Epidermal melanocyte (primary cell): ENCODE data around the gene TRAPPC3.

ENCODE experiments used
- DNase-seq: peaks from one replicate; pipeline ENCODE4 v3.0.0; 2011; ENCODE audit warnings: low spot score; ENCODE audit not compliant: insufficient read length

The TRAPPC3 gene

DNA sequence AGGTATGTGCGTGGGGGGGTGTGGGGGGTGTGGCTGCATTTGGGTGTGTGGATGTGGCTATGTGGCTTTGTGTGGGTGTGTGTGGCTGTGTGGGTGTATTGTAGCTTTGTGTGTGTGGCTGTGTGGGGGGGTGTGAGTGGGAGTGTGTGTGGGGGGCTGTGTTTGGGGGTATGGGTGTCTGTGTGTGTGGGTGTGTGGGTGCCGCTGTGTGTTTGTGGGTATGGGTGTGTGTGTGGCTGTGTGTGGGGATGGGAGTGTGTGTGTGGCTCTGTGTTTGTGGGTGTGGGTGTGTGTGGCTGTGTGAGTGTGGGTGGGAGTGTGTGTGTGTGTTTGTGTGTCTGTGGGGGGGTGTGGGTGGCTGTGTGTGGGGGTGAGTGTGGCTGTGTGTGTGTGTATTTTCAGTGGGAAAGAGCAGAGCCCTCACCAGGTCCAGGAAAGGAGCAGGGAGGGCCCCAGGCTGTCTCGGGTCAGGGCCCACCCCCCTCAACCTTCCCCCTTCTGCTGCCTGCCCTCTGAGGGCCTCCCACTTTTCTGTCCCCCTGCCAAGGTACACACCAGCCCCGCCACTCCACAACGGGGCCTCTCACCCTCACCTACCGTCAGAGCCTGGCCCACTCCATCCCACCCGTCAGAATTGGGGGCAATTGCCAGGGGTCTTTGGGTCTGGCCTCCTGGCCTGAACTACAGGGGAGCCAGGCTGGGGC, 22.3 kb downstream of the TRAPPC3 start:
- DNase-seq = peak; percentile 3

DNA sequence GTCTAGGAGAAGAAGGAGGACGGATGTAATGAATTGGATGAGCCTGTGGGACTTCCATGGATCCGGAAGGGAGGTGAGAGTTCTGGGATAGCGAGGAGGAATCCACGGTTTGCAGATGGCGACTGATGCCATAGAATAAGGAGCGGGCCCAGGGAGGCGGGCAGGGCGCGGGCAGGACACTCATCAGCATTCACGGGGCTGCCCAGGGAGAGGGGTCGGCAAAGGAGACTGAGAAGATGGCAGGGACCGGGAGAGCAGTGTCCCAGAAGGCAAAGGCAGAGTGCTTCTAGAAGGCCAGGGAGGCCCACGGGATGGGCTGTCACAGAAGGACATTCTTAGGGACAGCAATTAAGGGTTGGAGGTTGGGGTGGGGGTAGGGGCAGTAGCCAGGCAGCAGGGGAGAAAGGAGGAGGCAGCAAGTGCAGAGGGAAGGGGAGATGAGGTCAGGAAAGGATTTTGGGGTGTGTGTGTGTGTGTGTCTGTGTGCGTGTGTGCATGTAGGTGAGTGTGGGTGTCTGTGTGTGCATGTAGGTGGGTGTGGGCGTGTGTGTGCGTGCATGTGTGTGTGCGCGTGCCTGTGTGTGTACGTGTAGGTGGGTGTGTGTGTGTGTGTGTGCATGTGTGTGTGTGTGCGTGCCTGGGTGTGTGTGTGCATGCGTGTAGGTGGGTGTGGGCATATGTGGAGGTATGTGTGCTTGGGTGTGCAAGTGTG, 23.1 kb downstream of the TRAPPC3 start:
- DNase-seq = peak; percentile 2

DNA sequence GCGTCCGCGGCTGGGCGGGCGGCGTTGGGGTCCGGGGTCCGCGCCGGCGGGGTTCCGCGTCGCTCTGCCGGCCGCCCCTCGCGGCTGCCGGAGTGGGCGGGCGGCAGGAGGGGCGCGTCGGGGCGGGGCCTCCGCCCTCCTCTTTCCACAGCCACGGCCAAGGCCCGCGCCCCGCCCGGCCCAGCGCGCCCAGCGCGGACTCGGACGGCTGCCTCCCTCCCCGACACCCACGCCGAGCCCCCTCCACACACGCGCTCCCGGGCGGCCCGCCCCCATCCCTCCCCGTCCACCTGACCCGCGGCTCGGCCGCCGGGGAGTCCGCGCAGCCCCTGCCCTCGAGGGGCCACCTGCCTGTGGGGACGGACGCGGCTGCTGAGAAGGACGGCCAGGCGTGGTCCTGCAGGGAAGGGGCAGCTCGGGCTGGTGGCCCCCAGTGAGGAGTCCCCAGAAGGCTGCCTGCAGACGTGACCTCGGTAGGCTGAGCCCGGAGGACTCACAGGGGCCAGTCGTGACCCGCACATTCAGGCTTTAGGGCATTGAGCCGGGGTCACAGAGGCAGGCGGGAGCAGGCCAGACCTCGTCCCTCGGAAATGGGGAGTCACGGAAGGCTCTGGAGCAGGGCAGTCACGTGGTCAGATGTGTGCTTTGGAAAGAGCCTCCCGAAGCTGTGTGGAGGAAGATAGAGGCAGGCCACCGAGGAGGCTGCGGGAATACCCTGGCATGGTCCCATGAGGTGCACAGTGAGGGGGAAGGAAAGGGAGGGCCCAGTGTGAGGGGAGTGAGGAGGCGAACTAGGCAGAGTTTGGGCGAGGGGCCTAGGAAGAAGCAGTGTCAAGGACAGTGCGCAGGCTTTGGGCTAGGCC, 23.9 kb downstream of the TRAPPC3 start, which contains the start of gene COL8A2:
TSS of gene COL8A2 (minus strand) at position 94 of the 863 bp plus-strand sequence. CDS start 24,980 bp downstream, outside the sequence.
- peak; percentile 17 for DNase-seq

DNA sequence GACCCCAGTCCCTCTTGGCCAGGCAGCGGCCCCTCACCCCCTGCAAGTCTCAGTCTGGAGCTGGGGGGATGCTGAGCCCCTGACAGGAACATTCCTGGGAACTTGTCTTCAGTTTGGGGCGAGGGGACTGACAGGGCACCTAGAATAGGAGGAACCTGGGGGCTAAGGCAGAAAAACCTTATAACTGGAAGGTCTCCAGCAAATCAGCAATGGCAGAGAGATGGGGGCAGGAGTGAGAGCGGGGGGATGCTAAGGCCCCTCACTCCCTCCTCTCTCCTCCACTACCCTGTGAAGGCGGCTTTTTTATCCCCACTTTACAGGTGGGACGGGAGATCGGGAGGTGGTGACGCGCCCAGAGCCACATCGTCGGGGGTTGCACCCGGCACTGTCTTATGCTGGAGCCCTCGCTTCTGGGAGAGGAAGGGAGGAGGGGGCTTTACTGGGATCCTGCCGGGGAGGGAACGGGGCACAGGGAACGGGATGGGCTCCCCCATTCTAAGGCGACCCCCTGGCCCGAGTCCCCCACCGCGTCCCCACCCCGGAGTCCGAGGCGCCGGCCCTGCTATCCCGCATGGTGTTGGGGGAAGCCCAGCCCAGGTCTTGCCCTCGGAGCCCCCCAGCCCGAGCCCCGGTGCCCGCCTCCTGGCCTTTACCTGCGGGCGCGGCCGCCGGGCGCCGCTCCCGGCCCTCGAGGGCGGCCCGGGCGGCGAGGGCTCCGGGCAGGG, 24.7 kb downstream of the TRAPPC3 start:
- DNase-seq = peak; percentile 6

DNA sequence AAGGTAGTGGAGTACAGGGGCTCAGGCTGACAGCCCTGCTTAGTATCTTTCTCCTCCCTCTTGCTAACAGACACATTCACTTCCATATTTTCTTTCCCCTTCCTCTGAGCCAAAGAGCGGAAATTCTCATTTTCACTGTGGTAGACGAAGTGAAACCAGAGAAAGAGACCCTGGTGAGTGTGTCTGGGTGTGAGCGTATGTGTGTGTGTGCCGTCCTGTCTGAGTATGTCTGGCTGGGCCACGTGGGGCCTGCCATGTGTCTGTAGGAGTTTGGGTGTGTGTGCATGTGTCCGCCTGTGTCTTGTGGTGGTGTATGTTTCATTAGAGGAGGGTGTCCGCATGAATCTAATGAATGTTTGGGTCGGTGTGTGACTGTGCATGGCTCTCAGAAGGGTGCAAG, 25.9 kb downstream of the TRAPPC3 start:
- DNase-seq = peak; percentile 15

DNA sequence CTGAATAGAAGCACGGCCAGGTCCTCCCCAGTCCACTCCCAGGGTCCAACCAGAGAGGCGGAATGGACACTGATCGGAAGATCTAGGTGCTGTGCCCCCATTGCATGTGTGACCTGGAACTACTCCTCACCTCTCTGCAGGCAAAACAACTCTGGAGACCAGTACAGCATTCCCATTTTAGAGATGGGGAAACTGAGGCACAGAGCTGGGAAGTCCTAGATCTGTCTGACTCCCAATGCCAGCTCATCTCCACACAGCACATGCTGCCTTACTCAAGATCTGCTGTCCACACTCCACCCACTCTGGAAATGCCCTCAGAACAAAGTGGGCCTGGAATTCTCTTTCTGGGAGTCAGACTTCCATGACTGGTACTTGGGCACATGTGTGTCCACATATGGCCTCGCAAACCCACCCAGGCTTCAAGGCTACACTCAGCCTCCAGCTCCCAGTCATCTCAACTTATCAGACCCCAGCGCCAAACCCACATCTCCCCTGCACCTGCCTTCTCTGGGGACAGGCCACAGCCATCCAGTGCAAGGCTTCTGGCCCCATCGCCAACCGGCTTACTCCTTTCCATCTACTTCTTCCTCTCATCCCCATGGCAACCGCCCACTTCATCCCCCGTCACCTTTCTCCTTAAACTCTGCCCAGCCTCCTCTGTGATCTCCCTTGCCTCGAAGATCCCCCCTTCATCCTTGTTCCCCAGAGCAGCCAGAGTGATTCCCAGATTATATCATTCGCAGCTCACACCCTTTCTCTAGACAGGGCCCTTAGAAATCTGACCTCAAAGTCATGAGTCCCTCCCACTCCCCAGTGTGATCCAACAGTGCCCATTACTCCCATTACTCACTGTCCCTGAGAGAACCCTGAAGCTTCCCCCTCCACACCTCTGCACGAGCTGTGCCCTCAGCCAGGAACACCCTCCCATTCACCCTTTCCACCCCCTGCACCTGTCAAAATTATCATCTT, 26.9 kb downstream of the TRAPPC3 start:
- DNase-seq = peak; percentile 9

DNA sequence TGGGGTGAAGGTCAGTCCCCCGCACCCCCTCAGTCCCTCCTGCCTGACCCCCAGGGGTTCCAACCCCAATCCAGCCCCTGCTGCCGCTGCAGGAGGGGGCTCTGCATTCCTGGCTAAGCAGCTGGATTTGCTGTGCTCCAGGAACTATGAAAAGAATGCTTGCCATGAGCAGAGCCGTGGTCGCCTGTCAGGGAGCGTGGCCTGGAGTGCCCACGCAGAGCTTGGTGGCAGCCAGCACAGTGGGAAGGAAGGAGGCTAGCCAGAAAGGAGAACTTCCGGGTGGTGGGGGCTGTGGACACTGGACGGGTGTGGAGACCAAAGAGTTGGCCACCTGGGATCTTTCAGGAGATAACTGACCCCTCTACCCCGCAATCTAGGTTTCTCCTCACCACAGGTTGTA, 29.8 kb downstream of the TRAPPC3 start:
- DNase-seq = peak; percentile 28

DNA sequence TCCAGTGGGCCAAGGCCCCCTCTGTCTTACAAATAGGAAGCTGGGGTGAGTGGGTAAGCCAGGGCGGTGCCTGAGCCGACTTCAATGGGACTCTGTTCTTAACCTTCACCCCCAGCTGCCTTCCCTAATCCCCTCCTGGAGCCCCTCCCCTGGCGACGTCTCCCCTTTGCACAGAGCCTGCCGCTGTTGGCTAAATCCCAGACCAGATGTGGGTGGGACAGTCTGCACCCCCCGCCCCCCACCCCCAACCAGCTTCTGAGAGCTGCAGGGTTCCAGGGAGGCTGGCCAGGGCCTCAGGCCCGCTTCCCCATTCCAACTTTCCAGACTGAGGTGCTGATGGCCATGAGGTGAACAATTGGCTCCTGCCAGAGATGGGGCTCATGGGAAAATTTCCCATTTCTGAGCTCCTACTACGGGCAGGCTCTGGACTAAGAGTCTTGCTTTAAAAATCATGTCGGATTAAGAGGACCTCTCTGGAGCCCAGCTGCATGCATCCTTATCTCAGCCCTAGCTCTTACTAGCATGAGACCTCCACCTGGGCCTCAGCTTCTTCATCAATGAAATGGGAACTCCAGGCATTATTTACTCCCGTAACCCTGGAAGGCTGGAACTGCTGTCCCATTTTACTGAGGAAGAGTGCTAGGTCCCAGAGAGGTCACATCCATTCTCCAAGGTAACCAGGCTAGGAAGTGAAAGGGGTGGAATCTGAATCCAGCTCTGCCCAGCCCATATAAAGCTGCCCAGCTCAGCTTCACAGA, 30.7 kb downstream of the TRAPPC3 start:
- peak; percentile 14 for DNase-seq

DNA sequence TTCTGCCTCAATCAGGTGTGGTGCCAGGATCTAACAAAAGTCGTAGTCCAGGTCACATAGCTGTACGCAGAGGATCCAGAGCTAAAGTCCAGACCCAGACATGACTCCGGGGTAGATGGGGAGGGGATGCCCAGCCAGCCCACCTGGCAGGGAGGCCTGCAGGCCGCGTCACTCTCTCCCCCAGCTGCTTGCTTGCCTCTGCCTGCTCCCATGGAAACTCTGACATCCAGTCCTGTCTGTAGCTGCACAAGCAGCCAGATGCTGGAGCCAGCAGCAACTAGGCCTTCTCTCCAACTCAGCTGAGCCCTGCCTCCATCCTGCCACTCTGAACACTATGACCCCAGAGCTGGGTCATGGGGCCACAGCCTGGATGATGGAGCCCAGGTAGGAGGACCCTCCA, 32.4 kb downstream of the TRAPPC3 start:
- DNase-seq = no peak

DNA sequence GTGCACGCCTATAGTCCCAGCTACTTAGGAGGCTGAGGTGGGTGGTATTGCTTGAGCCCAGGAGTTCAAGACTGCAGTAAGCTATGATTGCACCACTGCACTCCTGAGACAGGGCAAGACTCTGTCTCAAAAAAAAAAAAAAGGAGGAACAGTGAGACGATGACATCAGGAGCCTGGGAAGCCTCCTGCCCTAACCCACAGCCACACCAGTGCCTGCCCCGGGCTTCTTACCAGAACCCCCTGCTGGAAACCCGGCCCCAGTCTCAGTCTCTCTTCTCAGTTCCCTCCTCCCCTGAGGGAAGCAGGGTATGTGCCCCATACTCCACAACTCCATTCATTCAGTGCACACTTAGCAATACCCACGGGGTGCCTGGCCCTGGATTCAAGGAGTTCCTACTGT, 33.4 kb downstream of the TRAPPC3 start:
- DNase-seq = no peak

DNA sequence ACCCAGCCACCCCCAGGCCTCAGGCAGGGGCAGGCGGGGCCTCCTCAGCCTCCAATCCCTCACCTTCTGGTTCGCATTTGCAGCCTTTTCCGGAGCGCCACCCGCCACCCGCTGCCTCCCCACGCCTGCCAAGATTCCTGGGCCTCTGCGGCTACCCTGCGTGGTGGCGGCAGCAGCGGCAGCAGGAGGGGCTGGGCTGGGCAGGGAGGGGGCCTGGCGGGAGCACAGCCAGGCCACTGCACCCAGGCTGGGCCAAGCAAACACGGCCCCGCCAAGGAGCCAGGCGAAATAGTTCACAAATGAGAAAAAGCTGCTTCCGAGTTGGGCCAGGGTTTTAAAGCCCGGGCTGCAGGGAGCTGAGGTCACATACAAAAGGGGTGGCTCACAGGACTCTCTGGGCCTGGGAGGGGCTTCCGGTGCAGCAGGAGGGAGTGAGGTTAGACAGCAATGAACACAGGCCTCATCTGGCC, 34.1 kb downstream of the TRAPPC3 start:
- DNase-seq = peak; percentile 63

DNA sequence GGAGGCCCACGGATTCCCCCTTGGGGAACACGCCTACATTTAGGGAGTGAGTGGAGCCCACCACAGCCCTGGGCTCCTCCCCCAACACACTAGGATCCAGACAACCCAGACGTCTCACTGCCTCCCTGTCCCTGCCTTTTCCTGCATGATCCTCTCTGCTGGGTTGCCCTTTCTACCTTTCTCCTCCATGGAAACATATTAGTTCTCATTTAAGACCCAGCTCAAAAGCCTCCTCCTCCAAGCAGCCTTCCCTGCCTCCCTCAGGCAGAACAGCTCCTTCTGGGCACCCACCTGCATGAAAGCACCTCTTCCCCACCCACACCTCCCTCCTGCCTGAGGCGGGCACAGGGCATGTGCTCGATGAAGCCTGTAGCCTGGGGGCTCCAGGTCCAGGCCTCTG, 34.9 kb downstream of the TRAPPC3 start:
- DNase-seq = no peak

DNA sequence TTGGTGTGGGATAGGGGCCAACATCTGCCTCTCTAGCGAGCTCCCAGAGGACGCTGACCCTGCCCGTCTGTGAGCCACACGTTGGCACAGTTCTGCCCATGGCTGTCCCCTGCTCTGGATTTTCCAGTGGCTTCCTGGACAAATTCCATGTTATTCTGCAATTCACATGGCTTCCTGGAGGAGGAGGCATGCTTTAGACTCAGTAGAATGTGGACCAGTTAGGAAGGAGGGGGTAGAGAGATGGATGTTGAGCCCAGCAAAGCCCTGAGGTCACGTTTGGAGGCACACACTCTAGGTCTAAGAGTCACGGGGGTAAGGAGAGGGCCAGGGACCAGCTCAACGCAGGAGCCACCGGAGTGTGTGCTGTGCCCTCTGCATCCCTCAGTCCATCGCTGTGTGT, 36.5 kb downstream of the TRAPPC3 start:
- no peak for DNase-seq

DNA sequence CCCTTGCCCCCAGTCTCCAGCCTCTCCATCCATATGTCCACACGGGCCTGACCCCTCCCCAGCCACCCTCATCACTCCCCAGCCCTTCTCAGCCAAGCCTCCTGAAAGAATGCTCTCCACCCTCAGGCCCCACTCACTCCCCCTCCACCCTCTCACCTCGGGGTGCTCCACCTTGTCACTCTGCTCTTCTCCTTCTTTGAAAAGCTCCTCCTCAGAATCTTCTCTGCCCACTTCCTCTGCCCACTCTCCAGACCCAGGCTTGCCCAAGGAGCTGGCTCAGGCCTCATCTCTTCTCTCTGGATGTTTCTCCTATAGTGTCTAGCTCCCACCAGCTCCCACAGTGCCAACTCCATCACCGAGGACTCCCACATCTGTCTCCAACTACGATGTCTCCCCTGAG, 38.1 kb downstream of the TRAPPC3 start:
- DNase-seq = no peak

DNA sequence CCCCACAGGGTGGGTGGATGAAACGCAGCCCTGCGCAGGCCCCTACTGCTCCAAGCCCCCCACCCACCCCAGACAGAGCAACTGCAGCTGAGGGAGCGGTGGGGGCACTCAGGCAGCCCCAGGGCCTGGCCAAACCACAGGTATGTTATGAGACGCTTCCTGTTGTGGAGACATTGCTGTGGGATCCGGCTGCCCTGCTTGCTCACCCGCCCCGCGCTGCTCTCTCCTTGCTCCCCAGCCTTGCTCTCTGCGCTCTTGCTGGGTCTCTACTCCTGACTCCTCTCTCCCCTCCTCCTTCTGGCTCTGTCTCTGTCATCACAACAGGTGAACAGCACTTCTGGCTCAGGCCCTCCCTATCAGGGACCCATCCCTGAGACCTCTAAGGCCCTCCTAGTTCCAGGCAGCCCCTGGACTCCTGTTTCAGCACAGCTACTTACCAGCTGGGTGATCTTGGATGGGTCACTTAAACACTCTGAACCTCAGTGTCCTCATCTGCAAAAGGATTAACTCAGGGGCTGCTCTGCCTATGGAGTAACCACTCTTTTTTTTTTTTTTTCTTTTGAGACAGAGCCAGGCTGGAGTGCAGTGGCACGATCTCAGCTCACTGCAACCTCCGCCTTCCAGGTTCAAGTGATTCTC, 40.1 kb downstream of the TRAPPC3 start:
- DNase-seq = peak; percentile 56

DNA sequence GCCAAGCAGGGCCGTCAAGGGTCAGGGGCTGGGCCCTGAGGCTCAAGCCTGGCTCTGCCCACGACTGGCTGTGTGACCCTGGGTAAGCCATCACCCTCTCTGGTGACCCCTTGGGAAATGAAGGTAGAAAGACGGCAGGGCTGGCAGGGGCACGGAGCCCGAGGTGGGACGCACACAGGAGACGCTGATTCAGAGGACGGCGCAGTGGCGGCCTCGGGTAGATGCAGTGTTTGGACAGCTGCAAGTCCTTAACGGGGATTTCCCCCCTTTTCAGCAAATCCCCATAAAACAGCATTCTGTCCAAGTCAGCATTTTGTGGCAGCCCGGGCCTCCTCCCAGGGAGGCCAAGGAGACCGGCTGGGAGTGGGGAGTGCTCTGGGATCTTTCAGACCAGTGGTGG, 41.0 kb downstream of the TRAPPC3 start:
- no peak for DNase-seq

DNA sequence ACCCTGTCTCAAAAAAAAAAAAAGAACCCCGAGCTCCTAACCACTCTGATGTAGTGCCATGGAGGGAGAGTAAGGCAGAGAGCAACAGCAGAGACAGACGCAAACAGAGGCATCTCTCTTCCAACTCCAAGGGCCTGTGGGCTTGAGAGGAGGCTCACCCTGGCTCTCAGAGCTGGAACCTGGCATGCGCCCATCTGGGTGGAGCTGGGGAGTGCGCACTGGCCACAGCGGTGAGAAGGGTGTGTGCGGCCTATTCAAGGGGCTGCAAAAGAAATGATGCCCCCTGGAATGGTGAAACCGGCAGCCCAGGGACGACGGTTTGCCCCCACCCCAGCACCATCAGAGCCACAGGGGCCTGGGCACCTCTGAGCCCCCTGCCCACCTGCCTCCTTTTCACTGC, 41.9 kb downstream of the TRAPPC3 start:
- DNase-seq = no peak

DNA sequence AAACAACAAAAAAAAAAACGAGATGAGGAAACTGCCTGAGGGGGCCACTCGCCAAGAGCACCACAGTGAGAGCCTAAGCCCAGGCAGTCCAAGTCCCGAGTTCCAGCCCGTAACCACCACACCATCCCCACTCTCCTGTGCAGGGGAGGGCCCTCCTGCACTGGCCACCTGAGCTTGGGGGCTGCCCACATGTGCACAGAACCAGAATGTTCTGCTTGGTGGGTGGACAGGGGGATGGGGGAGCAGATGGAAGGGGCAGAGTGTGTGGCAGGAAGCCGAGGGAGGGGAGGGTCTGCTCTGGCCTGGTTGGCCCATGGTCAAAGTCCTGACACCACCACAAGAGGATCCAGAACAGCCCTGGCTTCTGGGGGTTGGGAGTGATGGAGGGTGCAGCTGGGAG, 43.0 kb downstream of the TRAPPC3 start:
- no peak for DNase-seq

DNA sequence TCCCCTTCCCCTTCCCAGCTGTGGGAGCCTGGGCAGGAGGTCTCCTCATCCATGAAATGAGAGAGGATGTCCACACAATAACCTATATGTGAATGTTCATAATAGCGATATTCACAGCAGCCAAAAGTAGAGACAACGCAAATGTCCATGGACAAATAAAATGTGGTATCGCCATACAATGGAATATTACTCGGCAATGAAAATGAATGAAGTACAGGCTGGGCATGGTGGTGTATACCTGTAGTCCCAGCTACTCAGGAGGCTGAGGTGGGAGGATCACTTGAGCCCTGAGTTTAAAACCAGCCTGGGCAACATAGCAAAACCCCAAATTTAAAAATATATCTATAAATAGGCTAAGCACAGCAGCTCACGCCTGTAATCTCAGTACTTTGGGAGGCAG, 47.7 kb downstream of the TRAPPC3 start:
- no peak for DNase-seq
